Measurements from ENCODE around the gene KMT2E.

The KMT2E gene

DNA sequence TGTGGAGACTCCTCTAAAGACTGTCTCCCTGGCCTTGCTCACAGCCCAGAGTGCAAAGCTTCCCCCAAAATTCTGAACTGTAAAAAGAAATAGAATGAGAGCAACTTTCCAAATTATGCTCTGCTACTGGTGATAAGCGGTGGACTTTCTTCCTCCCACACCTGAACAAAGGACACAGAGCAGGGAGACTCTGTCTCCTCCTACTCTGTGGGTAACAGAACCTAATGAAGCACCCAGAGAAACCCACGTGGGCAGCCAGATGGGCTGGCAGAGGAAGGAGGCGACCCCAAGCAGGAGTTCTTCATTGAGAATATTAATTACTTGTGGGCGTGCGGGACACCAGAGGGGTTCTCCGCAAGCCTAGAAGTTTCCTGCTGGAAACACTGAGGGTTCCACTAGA is 139.5 kb downstream of the KMT2E start:
- H2AFZ ChIP-seq (ENCODE audit: low read depth, low read length), result no peak overlapping the region
- no peak overlapping the region for H4K91ac ChIP-seq (ENCODE audit: low read length)

DNA sequence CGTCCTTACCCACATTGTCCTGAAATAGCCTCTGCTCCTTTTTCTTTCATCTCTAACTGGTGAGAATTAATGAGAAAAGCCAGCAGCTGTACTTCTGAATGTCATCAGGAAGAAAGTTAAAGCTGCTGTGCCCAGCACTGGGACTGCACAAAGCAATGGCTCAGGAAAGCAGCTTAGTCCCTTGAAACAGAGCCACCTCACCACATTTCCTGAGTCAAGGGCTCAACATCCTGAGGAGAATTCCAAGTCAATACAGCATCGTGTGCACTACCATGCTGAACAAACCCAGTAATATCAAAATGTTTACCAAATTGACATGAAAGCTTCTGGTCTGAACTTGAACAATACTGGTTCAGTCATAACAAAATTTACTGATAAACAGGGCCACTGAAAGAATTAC is 140.1 kb downstream of the KMT2E start:
- no peaks in the 10 kb centered on the region for H3K9me3 ChIP-seq (ENCODE audit: control insufficient read depth, low read length)
- no peak overlapping the region for H2BK12ac ChIP-seq (ENCODE audit: low read length in 2 of 2)
- no peak overlapping the region for H4K91ac ChIP-seq (ENCODE audit: low read length)
- no peak overlapping the region for H2BK120ac ChIP-seq (ENCODE audit: low read depth, low read length)
- H3K14ac ChIP-seq (ENCODE audit: low read length in 2 of 2), result no peak overlapping the region
- WGBS, result 79% methylated on average over 2 of the region's 2 CpGs
- H2BK15ac ChIP-seq (ENCODE audit: low read depth, poor library complexity, severe bottlenecking), result no peak overlapping the region
- DNase-seq, result no peak
- H3K27ac ChIP-seq (ENCODE audit: low read length, poor library complexity, severe bottlenecking), result no peak overlapping the region
- no peak overlapping the region for H4K8ac ChIP-seq (ENCODE audit: low read length)
- peaks cover 7% of the 10 kb centered on the region for H3K4me1 ChIP-seq (ENCODE audit: control insufficient read depth, insufficient read depth, low read depth, low read length)
- H2AFZ ChIP-seq (ENCODE audit: low read depth, low read length), result no peak overlapping the region
- no peaks in the 10 kb centered on the region for H3K27me3 ChIP-seq (ENCODE audit: control insufficient read depth in 1 of 2, insufficient read depth in 1 of 2, low read length in 2 of 2)
- H2AK5ac ChIP-seq (ENCODE audit: low read length, severe bottlenecking), result no peak overlapping the region
- no peak overlapping the region for H3K4me3 ChIP-seq (ENCODE audit: insufficient read depth in 1 of 2, low read depth in 1 of 2, low read length in 2 of 2)
- H3K4me2 ChIP-seq (ENCODE audit: low read length, poor library complexity, severe bottlenecking), result no peak overlapping the region
- H3K18ac ChIP-seq (ENCODE audit: low read depth in 1 of 2, low read length in 2 of 2), result no peak overlapping the region
- no peak overlapping the region for H2BK5ac ChIP-seq (ENCODE audit: low read depth, low read length, poor library complexity, severe bottlenecking)
- no peak overlapping the region for H3K23ac ChIP-seq (ENCODE audit: low read length in 2 of 2)
- H3K36me3 ChIP-seq (ENCODE audit: control insufficient read depth in 1 of 2, insufficient read depth in 2 of 2, low read depth in 1 of 2, low read length in 2 of 2), result peaks cover 5 to 12% of the 10 kb centered on the region in 2 experiments
- H3K79me1 ChIP-seq (replicated peaks; ENCODE audit: low read length, poor library complexity, severe bottlenecking), result peaks cover 13% of the 10 kb centered on the region
- H3K9ac ChIP-seq (ENCODE audit: low read length), result no peak overlapping the region
- no peak overlapping the region for H3K4ac ChIP-seq (ENCODE audit: low read depth in 1 of 2, low read length in 2 of 2)

More for the DNA sequence above, 139.5 kb downstream of the KMT2E start:
- Histone ChIP-seq H3K4me2 (ENCODE audit: low read length, poor library complexity, severe bottlenecking) (no peak overlapping the region), H3K18ac (ENCODE audit: low read depth in 1 of 2, low read length in 2 of 2) (no peak overlapping the region), H4K8ac (ENCODE audit: low read length) (no peak overlapping the region), H3K4me1 (ENCODE audit: control insufficient read depth, insufficient read depth, low read depth, low read length) (peaks cover 7% of the 10 kb centered on the region), H3K4me3 (ENCODE audit: insufficient read depth in 1 of 2, low read depth in 1 of 2, low read length in 2 of 2) (no peak overlapping the region), H2AK5ac (ENCODE audit: low read length, severe bottlenecking) (no peak overlapping the region), H2BK12ac (ENCODE audit: low read length in 2 of 2) (no peak overlapping the region), H2BK5ac (ENCODE audit: low read depth, low read length, poor library complexity, severe bottlenecking) (no peak overlapping the region), H3K36me3 (ENCODE audit: control insufficient read depth in 1 of 2, insufficient read depth in 2 of 2, low read depth in 1 of 2, low read length in 2 of 2) (peaks cover 5 to 9% of the 10 kb centered on the region in 2 experiments), H2BK120ac (ENCODE audit: low read depth, low read length) (no peak overlapping the region), H3K23ac (ENCODE audit: low read length in 2 of 2) (no peak overlapping the region), H3K27ac (ENCODE audit: low read length, poor library complexity, severe bottlenecking) (no peak overlapping the region), H2BK15ac (ENCODE audit: low read depth, poor library complexity, severe bottlenecking) (no peak overlapping the region), H3K14ac (ENCODE audit: low read length in 2 of 2) (no peak overlapping the region), H3K4ac (ENCODE audit: low read depth in 1 of 2, low read length in 2 of 2) (no peak overlapping the region), H3K9ac (ENCODE audit: low read length) (no peak overlapping the region), H3K79me1 (replicated peaks; ENCODE audit: low read length, poor library complexity, severe bottlenecking) (peaks cover 13% of the 10 kb centered on the region), H3K9me3 (ENCODE audit: control insufficient read depth, low read length) (no peaks in the 10 kb centered on the region), H3K27me3 (ENCODE audit: control insufficient read depth in 1 of 2, insufficient read depth in 1 of 2, low read length in 2 of 2) (no peaks in the 10 kb centered on the region)
- DNase-seq, result no peak
- WGBS, result 98% methylated on average over 6 of the region's 6 CpGs

DNA sequence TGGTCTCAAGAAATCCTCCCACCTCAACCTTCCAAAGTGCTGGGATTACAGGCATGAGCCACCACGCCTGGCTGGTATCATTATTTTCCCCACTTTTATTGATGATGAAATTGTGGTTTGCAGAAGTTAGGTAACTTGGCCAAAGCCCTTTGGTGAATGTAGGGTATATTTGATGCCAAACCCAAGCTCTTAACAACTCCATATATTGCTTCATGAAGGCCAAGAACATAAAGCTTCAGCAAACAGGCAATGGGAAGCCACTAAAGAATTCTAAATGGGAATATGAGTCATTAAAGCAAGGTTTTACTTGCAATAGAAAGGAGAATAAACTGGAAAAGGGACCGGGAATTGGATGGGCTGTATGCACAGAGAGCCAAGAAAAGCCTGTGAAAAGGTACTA is 142.7 kb downstream of the KMT2E start:
- Histone ChIP-seq H3K23ac (ENCODE audit: low read length in 2 of 2) (no peak overlapping the region), H3K79me1 (replicated peaks; ENCODE audit: low read length, poor library complexity, severe bottlenecking) (peaks cover 15% of the 10 kb centered on the region), H2BK5ac (ENCODE audit: low read depth, low read length, poor library complexity, severe bottlenecking) (no peak overlapping the region), H3K4me3 (ENCODE audit: insufficient read depth in 1 of 2, low read depth in 1 of 2, low read length in 2 of 2) (no peak overlapping the region), H3K4me1 (ENCODE audit: control insufficient read depth, insufficient read depth, low read depth, low read length) (peaks cover 4% of the 10 kb centered on the region), H3K4ac (ENCODE audit: low read depth in 1 of 2, low read length in 2 of 2) (no peak overlapping the region), H2BK12ac (ENCODE audit: low read length in 2 of 2) (no peak overlapping the region), H3K18ac (ENCODE audit: low read depth in 1 of 2, low read length in 2 of 2) (no peak overlapping the region), H2BK120ac (ENCODE audit: low read depth, low read length) (no peak overlapping the region), H3K14ac (ENCODE audit: low read length in 2 of 2) (no peak overlapping the region), H2BK15ac (ENCODE audit: low read depth, poor library complexity, severe bottlenecking) (no peak overlapping the region), H3K27me3 (ENCODE audit: control insufficient read depth in 1 of 2, insufficient read depth in 1 of 2, low read length in 2 of 2) (no peaks in the 10 kb centered on the region), H2AFZ (ENCODE audit: low read depth, low read length) (no peak overlapping the region), H4K91ac (ENCODE audit: low read length) (no peak overlapping the region), H3K36me3 (ENCODE audit: control insufficient read depth in 1 of 2, insufficient read depth in 2 of 2, low read depth in 1 of 2, low read length in 2 of 2) (peaks cover 5 to 29% of the 10 kb centered on the region in 2 experiments), H3K9me3 (ENCODE audit: control insufficient read depth, low read length) (no peaks in the 10 kb centered on the region), H3K4me2 (ENCODE audit: low read length, poor library complexity, severe bottlenecking) (no peak overlapping the region), H3K27ac (ENCODE audit: low read length, poor library complexity, severe bottlenecking) (peak overlapping the region; percentile 28), H4K8ac (ENCODE audit: low read length) (no peak overlapping the region), H3K9ac (ENCODE audit: low read length) (no peak overlapping the region), H2AK5ac (ENCODE audit: low read length, severe bottlenecking) (no peak overlapping the region)
- WGBS, result 100% methylated on average over 1 of the region's 2 CpGs
- DNase-seq, result no peak

DNA sequence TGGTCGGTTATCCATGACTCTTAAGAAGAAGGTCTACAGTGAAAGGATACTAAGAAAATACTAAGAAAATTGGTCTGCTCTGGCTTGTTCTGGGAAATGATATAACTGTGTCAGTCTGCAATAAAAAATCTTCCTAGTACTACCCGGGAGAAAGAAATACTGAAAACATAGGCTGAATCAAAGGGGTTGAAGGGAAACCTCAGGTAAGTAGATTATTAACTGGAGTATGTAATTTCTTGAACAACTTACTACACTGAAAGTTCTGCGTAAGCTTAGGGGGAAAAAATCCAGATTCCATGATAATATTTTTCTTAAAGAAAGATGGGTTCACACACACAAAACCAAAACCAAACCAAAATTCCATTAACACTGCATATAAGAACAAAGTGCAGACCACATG is 143.3 kb downstream of the KMT2E start:
- Histone ChIP-seq H3K4me2 (ENCODE audit: low read length, poor library complexity, severe bottlenecking) (no peak overlapping the region), H3K18ac (ENCODE audit: low read depth in 1 of 2, low read length in 2 of 2) (no peak overlapping the region), H3K4me3 (ENCODE audit: insufficient read depth in 1 of 2, low read depth in 1 of 2, low read length in 2 of 2) (no peak overlapping the region), H3K27me3 (ENCODE audit: control insufficient read depth in 1 of 2, insufficient read depth in 1 of 2, low read length in 2 of 2) (no peaks in the 10 kb centered on the region), H3K27ac (ENCODE audit: low read length, poor library complexity, severe bottlenecking) (peak overlapping the region; percentile 28), H2AK5ac (ENCODE audit: low read length, severe bottlenecking) (no peak overlapping the region), H3K4me1 (ENCODE audit: control insufficient read depth, insufficient read depth, low read depth, low read length) (peaks cover 4% of the 10 kb centered on the region), H2BK15ac (ENCODE audit: low read depth, poor library complexity, severe bottlenecking) (no peak overlapping the region), H3K9me3 (ENCODE audit: control insufficient read depth, low read length) (no peaks in the 10 kb centered on the region), H3K9ac (ENCODE audit: low read length) (no peak overlapping the region), H3K4ac (ENCODE audit: low read depth in 1 of 2, low read length in 2 of 2) (no peak overlapping the region), H2BK12ac (ENCODE audit: low read length in 2 of 2) (no peak overlapping the region), H2BK5ac (ENCODE audit: low read depth, low read length, poor library complexity, severe bottlenecking) (no peak overlapping the region), H3K36me3 (ENCODE audit: control insufficient read depth in 1 of 2, insufficient read depth in 2 of 2, low read depth in 1 of 2, low read length in 2 of 2) (peaks cover 5 to 29% of the 10 kb centered on the region in 2 experiments), H3K23ac (ENCODE audit: low read length in 2 of 2) (no peak overlapping the region), H3K14ac (ENCODE audit: low read length in 2 of 2) (no peak overlapping the region), H2BK120ac (ENCODE audit: low read depth, low read length) (no peak overlapping the region), H3K79me1 (replicated peaks; ENCODE audit: low read length, poor library complexity, severe bottlenecking) (peaks cover 17% of the 10 kb centered on the region), H4K91ac (ENCODE audit: low read length) (no peak overlapping the region), H2AFZ (ENCODE audit: low read depth, low read length) (no peak overlapping the region), H4K8ac (ENCODE audit: low read length) (no peak overlapping the region)
- WGBS, result 98% methylated on average over 2 of the region's 3 CpGs
- no peak for DNase-seq

Measured in mesenchymal stem cell (in vitro differentiated cells and primary cell).